Measurements from ENCODE around the gene ZNF784.

- TF ChIP-seq CTCF (IDR thresholded peaks at IDR 0.05; ENCODE audit: low read depth, low read length, poor library complexity, severe bottlenecking) (no peak), EZH2phosphoT487 (IDR thresholded peaks at IDR 0.05; ENCODE audit: borderline replicate concordance, low read length) (no peak)
Measured at GRCh38 chr19:55593096-55593772, 31.1 kb downstream of the ZNF784 start.

Data from DOHH2 (cell line).